Erythroblast (primary cell): ENCODE data around the gene KCTD16.

Experiments
- GATA1 ChIP-seq: IDR thresholded peaks from 2 replicates; pipeline ENCODE4 v1.6.1; 2011; ENCODE audit warnings: low read depth, mild to moderate bottlenecking, control low read depth, low read length, moderate library complexity
- POLR2A ChIP-seq: IDR thresholded peaks from 2 replicates; pipeline ENCODE4 v1.6.1; 2011; ENCODE audit warnings: mild to moderate bottlenecking, low read length

GRCh38 chr5:144130306-144130705, 40.4 kb upstream of the KCTD16 start:
- no peak for TF ChIP-seq POLR2A
- no peak for TF ChIP-seq GATA1
